ENCODE data around the gene AK9.

- TF ChIP-seq TAF1 (IDR thresholded peaks at IDR 0.05; ENCODE audit: borderline replicate concordance, insufficient read depth, low read length) (no peak), POLR2AphosphoS5 (IDR thresholded peaks at IDR 0.05; ENCODE audit: low read depth, low read length) (no peak), REST (IDR thresholded peaks at IDR 0.05; ENCODE audit: insufficient read depth in 1 of 2, low read depth in 2 of 2, low read length in 2 of 2) (no peak), SIN3A (IDR thresholded peaks at IDR 0.05; ENCODE audit: borderline replicate concordance, insufficient read depth, low read length) (no peak)
Measured at GRCh38 chr6:109701221-109701620, 10.2 kb upstream of the AK9 start.
